WTC11 (cell line): Measurements from ENCODE around the gene C12orf56. TPM values are rescaled to one million over a fixed set of nuclear protein-coding genes. Genes with fewer than 3 reads are reported as not detected.

Experiments used
- ATAC-seq: fragments of 200-7000 bp; cut with Tn5 transposase; 2 replicates; pipeline ENCODE4 v1.10.0; 2021; ENCODE audit warnings: mild to moderate bottlenecking, moderate library complexity
- CTCF ChIA-PET: fragments of 300-600 bp; sonication (Branson Sonifier 250); formaldehyde crosslinking; loops from one replicate; lab custom pipeline; 2021; ENCODE audit warnings: antibody characterized with exemption; lab: Charles Lee
- POLR2A ChIA-PET: fragments of 350-600 bp; sonication (Branson Sonifier 250); formaldehyde crosslinking; loops from one replicate; lab custom pipeline; 2021; ENCODE audit warnings: antibody characterized with exemption; lab: Charles Lee
- DNase-seq: peaks from one replicate; pipeline ENCODE4 v3.0.0; 2021; ENCODE audit warnings: low spot score
- H3K27ac Mint-ChIP-seq: 2 replicates; pipeline ENCODE4 v1.8.0; 2021; ENCODE audit warnings: mixed read lengths
- H3K27me3 Mint-ChIP-seq: 2 replicates; pipeline ENCODE4 v1.8.0; 2021; ENCODE audit warnings: low read depth, mild to moderate bottlenecking, moderate library complexity, mixed read lengths
- H3K36me3 Mint-ChIP-seq: 2 replicates; pipeline ENCODE4 v1.8.0; 2021; ENCODE audit warnings: mixed read lengths
- H3K4me1 Mint-ChIP-seq: 2 replicates; pipeline ENCODE4 v1.8.0; 2022; ENCODE audit warnings: mixed read lengths
- H3K4me3 Mint-ChIP-seq: 2 replicates; pipeline ENCODE4 v1.8.0; 2021; ENCODE audit warnings: mild to moderate bottlenecking, moderate library complexity, mixed read lengths
- H3K9me3 Mint-ChIP-seq: 2 replicates; pipeline ENCODE4 v1.8.0; 2021; ENCODE audit warnings: mixed read lengths
- ATF2 ChIP-seq: sonication (generic); formaldehyde crosslinking; IDR thresholded peaks from 2 replicates; pipeline ENCODE4 v1.8.1; 2022; ENCODE audit warnings: low read depth, missing genetic modification reagents, borderline replicate concordance
- CBFB ChIP-seq: sonication (generic); formaldehyde crosslinking; IDR thresholded peaks from 2 replicates; pipeline ENCODE4 v1.8.1; 2022; ENCODE audit warnings: mild to moderate bottlenecking, low read depth, missing genetic modification reagents
- ELF4 ChIP-seq: sonication (generic); formaldehyde crosslinking; IDR thresholded peaks from 2 replicates; pipeline ENCODE4 v1.8.1; 2022; ENCODE audit warnings: low read depth, mild to moderate bottlenecking, moderate library complexity, missing genetic modification reagents
- FOXJ3 ChIP-seq: sonication (generic); formaldehyde crosslinking; IDR thresholded peaks from 2 replicates; pipeline ENCODE4 v1.9.0; 2021; ENCODE audit warnings: missing genetic modification reagents, mild to moderate bottlenecking, borderline replicate concordance
- FOXK1 ChIP-seq: sonication (generic); formaldehyde crosslinking; IDR thresholded peaks from 2 replicates; pipeline ENCODE4 v1.8.0; 2022; ENCODE audit warnings: mild to moderate bottlenecking, moderate library complexity, missing genetic modification reagents
- HMGXB4 ChIP-seq: sonication (generic); formaldehyde crosslinking; IDR thresholded peaks from 2 replicates; pipeline ENCODE4 v1.8.1; 2023; ENCODE audit warnings: mild to moderate bottlenecking, moderate library complexity, missing genetic modification reagents
- PRRX2 ChIP-seq: fragments of 250-450 bp; sonication (Bioruptor Pico); IDR thresholded peaks from 2 replicates; pipeline ENCODE4 v1.8.0; 2021; ENCODE audit warnings: mild to moderate bottlenecking
- RELA ChIP-seq: sonication (generic); formaldehyde crosslinking; IDR thresholded peaks from 2 replicates; pipeline ENCODE4 v1.8.1; 2022; ENCODE audit warnings: missing genetic modification reagents, mild to moderate bottlenecking, borderline replicate concordance
- SOX15 ChIP-seq: fragments of 250-450 bp; sonication (Bioruptor Pico); IDR thresholded peaks from 2 replicates; pipeline ENCODE4 v1.9.0; 2021; ENCODE audit warnings: mild to moderate bottlenecking
- USF1 ChIP-seq: sonication (generic); formaldehyde crosslinking; IDR thresholded peaks from 2 replicates; pipeline ENCODE4 v1.8.0; 2022; ENCODE audit warnings: mild to moderate bottlenecking, missing genetic modification reagents
- ZMAT4 ChIP-seq: fragments of 250-450 bp; sonication (Bioruptor Pico); IDR thresholded peaks from 2 replicates; pipeline ENCODE4 v1.9.0; 2021; ENCODE audit warnings: mild to moderate bottlenecking
- ZNF121 ChIP-seq: sonication (generic); formaldehyde crosslinking; IDR thresholded peaks from 2 replicates; pipeline ENCODE4 v1.8.0; 2023; ENCODE audit warnings: missing genetic modification reagents
- ZNF263 ChIP-seq: sonication (generic); formaldehyde crosslinking; IDR thresholded peaks from 2 replicates; pipeline ENCODE4 v1.8.1; 2022; ENCODE audit warnings: low read depth, mild to moderate bottlenecking, moderate library complexity, missing genetic modification reagents
- ZNF512 ChIP-seq: sonication (generic); formaldehyde crosslinking; IDR thresholded peaks from 2 replicates; pipeline ENCODE4 v1.8.1; 2022; ENCODE audit warnings: missing genetic modification reagents, borderline replicate concordance
- total RNA-seq: library from RNA; stranded (reverse); gene quantifications from 3 replicates; pipeline ENCODE4 v1.2.3, GENCODE V29; 2021
- TF ChIP-seq, protein P1 (sequence below): sonication (generic); formaldehyde crosslinking; IDR thresholded peaks from 2 replicates; pipeline ENCODE4 v1.8.1; 2023; ENCODE audit warnings: mild to moderate bottlenecking, missing genetic modification reagents, moderate library complexity
- TF ChIP-seq, protein P2 (sequence below): fragments of 250-450 bp; sonication (Bioruptor Pico); IDR thresholded peaks from 2 replicates; pipeline ENCODE4 v1.9.0; 2021; ENCODE audit warnings: mild to moderate bottlenecking
- TF ChIP-seq, protein P3 (sequence below): fragments of 250-450 bp; sonication (Bioruptor Pico); IDR thresholded peaks from 2 replicates; pipeline ENCODE4 v1.9.0; 2021; ENCODE audit warnings: moderate library complexity, mild to moderate bottlenecking, inconsistent platforms, borderline replicate concordance
- TF ChIP-seq, protein P4 (sequence below): sonication (generic); formaldehyde crosslinking; IDR thresholded peaks from 2 replicates; pipeline ENCODE4 v1.8.0; 2023; ENCODE audit warnings: mild to moderate bottlenecking, missing genetic modification reagents

C12orf56 gene
- total RNA-seq, 1 experiment from 2014 or later: 2.5 TPM

GRCh38 chr12:64232196-64232595 is 158.4 kb downstream of the C12orf56 start:
- no peak for DNase-seq
- H3K9me3 Mint-ChIP-seq: peaks cover 3% of the 10 kb centered on the region; the same call in 1 of the 2 replicates
- TF ChIP-seq RELA (CRISPR knock-in tag): no peak
- TF ChIP-seq FOXK1 (CRISPR knock-in tag): no peak
- no peak for TF ChIP-seq PRRX2 (CRISPR knock-in tag)
- no peak for TF ChIP-seq ZNF263
- TF ChIP-seq, protein P1, sequence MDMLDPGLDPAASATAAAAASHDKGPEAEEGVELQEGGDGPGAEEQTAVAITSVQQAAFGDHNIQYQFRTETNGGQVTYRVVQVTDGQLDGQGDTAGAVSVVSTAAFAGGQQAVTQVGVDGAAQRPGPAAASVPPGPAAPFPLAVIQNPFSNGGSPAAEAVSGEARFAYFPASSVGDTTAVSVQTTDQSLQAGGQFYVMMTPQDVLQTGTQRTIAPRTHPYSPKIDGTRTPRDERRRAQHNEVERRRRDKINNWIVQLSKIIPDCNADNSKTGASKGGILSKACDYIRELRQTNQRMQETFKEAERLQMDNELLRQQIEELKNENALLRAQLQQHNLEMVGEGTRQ (CRISPR knock-in tag): no peak
- no peak for TF ChIP-seq USF1
- no peak for TF ChIP-seq ZNF121 (CRISPR knock-in tag)
- TF ChIP-seq FOXJ3: no peak
- TF ChIP-seq ZMAT4: no peak
- no peak for TF ChIP-seq CBFB (CRISPR knock-in tag)
- TF ChIP-seq, protein P2, sequence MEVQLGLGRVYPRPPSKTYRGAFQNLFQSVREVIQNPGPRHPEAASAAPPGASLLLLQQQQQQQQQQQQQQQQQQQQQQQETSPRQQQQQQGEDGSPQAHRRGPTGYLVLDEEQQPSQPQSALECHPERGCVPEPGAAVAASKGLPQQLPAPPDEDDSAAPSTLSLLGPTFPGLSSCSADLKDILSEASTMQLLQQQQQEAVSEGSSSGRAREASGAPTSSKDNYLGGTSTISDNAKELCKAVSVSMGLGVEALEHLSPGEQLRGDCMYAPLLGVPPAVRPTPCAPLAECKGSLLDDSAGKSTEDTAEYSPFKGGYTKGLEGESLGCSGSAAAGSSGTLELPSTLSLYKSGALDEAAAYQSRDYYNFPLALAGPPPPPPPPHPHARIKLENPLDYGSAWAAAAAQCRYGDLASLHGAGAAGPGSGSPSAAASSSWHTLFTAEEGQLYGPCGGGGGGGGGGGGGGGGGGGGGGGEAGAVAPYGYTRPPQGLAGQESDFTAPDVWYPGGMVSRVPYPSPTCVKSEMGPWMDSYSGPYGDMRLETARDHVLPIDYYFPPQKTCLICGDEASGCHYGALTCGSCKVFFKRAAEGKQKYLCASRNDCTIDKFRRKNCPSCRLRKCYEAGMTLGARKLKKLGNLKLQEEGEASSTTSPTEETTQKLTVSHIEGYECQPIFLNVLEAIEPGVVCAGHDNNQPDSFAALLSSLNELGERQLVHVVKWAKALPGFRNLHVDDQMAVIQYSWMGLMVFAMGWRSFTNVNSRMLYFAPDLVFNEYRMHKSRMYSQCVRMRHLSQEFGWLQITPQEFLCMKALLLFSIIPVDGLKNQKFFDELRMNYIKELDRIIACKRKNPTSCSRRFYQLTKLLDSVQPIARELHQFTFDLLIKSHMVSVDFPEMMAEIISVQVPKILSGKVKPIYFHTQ: no peak
- TF ChIP-seq ZNF512 (CRISPR knock-in tag): no peak
- TF ChIP-seq HMGXB4: no peak
- TF ChIP-seq ELF4 (CRISPR knock-in tag): no peak
- TF ChIP-seq, protein P3, sequence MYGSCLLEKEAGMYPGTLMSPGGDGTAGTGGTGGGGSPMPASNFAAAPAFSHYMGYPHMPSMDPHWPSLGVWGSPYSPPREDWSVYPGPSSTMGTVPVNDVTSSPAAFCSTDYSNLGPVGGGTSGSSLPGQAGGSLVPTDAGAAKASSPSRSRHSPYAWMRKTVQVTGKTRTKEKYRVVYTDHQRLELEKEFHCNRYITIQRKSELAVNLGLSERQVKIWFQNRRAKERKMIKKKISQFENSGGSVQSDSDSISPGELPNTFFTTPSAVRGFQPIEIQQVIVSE (CRISPR knock-in tag): no peak
- no peak for TF ChIP-seq SOX15 (CRISPR knock-in tag)
- TF ChIP-seq, protein P4, sequence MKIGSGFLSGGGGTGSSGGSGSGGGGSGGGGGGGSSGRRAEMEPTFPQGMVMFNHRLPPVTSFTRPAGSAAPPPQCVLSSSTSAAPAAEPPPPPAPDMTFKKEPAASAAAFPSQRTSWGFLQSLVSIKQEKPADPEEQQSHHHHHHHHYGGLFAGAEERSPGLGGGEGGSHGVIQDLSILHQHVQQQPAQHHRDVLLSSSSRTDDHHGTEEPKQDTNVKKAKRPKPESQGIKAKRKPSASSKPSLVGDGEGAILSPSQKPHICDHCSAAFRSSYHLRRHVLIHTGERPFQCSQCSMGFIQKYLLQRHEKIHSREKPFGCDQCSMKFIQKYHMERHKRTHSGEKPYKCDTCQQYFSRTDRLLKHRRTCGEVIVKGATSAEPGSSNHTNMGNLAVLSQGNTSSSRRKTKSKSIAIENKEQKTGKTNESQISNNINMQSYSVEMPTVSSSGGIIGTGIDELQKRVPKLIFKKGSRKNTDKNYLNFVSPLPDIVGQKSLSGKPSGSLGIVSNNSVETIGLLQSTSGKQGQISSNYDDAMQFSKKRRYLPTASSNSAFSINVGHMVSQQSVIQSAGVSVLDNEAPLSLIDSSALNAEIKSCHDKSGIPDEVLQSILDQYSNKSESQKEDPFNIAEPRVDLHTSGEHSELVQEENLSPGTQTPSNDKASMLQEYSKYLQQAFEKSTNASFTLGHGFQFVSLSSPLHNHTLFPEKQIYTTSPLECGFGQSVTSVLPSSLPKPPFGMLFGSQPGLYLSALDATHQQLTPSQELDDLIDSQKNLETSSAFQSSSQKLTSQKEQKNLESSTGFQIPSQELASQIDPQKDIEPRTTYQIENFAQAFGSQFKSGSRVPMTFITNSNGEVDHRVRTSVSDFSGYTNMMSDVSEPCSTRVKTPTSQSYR: no peak
- no peak for TF ChIP-seq ATF2
- no peak for ATAC-seq
- H3K27me3 Mint-ChIP-seq: no peaks in the 10 kb centered on the region; the same call in 1 of the 2 replicates
- ChIA-PET CTCF (interaction anchor here (1.6 kb wide), 1 partner anchor 24 kb away, joined by 4 read pairs; no protein-coding TSS in a partner anchor), POLR2A (no interaction called here)
- H3K4me1 Mint-ChIP-seq: 0 out of 2 replicates have a peak, but pooled peaks cover 4% of the 10 kb centered on the region
- H3K36me3 Mint-ChIP-seq: no peaks in the 10 kb centered on the region
- no peak overlapping the region for H3K4me3 Mint-ChIP-seq
- H3K27ac Mint-ChIP-seq: no peak overlapping the region
